Chondrocyte (in vitro differentiated cells): Measurements from ENCODE around the gene ADRA1B. TPM values are rescaled to one million over a fixed set of nuclear protein-coding genes. Genes with fewer than 3 reads are reported as not detected.
"Not testable (repeated sequence)": the region's sequence is repeated elsewhere in the genome, so short reads cannot be mapped to it uniquely, and the experiment has no call there.

ENCODE experiments used
- DNase-seq: peaks from one replicate; pipeline ENCODE4 v3.0.0; 2021; ENCODE audit warnings: mixed read lengths, low spot score
- H3K27ac Mint-ChIP-seq: one replicate; pipeline ENCODE4 v1.8.0; 2021; ENCODE audit warnings: mild to moderate bottlenecking, moderate library complexity, mixed read lengths; ENCODE audit not compliant: unreplicated experiment
- H3K27me3 Mint-ChIP-seq: 2 replicates; pipeline ENCODE4 v1.8.0; 2021; ENCODE audit warnings: low read depth, mixed read lengths
- H3K36me3 Mint-ChIP-seq: 2 replicates; pipeline ENCODE4 v1.8.0; 2021; ENCODE audit warnings: low read depth, mixed read lengths
- H3K4me1 Mint-ChIP-seq: 2 replicates; pipeline ENCODE4 v1.8.0; 2021; ENCODE audit warnings: low read depth, mild to moderate bottlenecking, mixed read lengths
- H3K4me3 Mint-ChIP-seq: one replicate; pipeline ENCODE4 v1.8.0; 2021; ENCODE audit warnings: mild to moderate bottlenecking, moderate library complexity, mixed read lengths; ENCODE audit not compliant: unreplicated experiment
- H3K9me3 Mint-ChIP-seq: 2 replicates; pipeline ENCODE4 v1.8.0; 2021; ENCODE audit warnings: low read depth, mixed read lengths
- CTCF ChIP-seq: fragments of 200-600 bp; sonication (generic); IDR thresholded peaks from 2 replicates; pipeline ENCODE4 v1.5.0; 2021; ENCODE audit warnings: antibody characterized with exemption, mild to moderate bottlenecking, moderate library complexity
- total RNA-seq: library from RNA; stranded (reverse); gene quantifications from 3 replicates; pipeline ENCODE4 v1.2.1, GENCODE V29; 2021

ADRA1B gene
- total RNA-seq, 1 donor from 2014 or later, result 0.72 TPM

DNA sequence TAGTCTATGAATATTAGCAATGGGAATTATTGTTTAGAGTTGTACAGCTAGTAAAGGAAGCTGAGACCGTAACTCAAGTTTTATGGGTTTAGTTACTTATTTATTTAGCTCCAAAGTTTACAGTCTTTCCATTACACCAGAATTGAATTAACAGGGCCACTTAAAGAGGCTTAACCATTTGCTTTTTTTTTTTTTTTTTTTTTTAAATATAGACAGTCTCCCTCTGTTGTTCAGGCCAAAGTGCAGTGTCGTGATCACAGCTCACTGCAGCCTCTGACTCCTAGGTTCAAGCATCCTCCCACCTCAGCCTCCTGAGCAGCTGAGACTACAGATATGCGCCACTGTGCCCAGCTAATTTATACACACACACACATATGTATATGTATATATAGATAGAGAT lies 91.2 kb downstream of the ADRA1B start:
- Mint-ChIP-seq H3K9me3 (no peaks in the 10 kb centered on the region), H3K4me3 (no peak overlapping the region), H3K27ac (no peak overlapping the region), H3K27me3 (peaks cover 3% of the 10 kb centered on the region), H3K4me1 (peaks cover 27% of the 10 kb centered on the region), H3K36me3 (peaks cover 6% of the 10 kb centered on the region)
- no peak for DNase-seq
- no peak for TF ChIP-seq CTCF

- H3K4me3 Mint-ChIP-seq, result peak overlapping the region; percentile 28
Measured at GRCh38 chr5:160008529-160008876, 92.2 kb downstream of the ADRA1B start.

DNA sequence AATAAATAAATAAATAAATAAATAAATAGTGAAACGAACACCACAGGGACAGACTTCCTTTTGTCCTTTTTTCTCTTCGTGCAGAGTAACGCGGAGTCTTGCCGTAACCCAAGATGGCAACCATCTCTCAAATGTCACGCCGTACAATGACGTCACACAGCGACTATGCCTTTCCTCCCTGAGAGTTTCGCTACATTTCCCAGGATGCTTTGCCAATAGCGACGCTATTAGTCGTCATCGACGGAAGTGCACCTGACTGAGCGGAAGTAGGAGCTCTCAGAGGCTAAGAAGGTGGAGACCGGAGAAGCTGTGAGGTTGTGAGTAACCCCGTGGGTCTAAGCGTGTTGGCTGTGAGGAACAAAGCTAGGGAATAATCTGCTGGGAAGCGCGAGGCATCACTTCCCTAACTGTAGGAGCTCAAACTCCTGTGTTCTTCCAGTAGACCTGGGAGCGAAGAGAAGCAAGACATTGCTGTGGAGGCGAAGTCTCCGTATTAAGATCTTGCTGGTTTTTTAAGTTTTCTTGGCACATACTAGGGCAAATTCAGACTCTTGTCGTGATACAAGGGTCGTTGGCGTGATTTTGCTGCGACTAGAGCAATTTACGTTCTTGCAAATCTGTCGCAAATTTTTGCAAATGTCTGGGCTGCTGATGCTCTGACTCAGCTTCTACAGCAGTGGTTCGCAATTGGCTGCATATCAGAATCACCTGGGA lies 92.8 kb downstream of the ADRA1B start, which contains the start of gene TTC1:
TSS of gene TTC1 (plus strand) at position 263 of the 714 bp plus-strand sequence. CDS start 1,390 bp downstream, outside the sequence.
- H3K9me3 Mint-ChIP-seq, result no peaks in the 10 kb centered on the region
- H3K4me3 Mint-ChIP-seq, result peak within 1 kb of the TSS; percentile 96
- no peaks in the 10 kb centered on the region for H3K27me3 Mint-ChIP-seq

More at GRCh38 chr5:160008529-160008876, 92.2 kb downstream of the ADRA1B start:
- H3K36me3 Mint-ChIP-seq, H3K9me3 Mint-ChIP-seq, H3K27me3 Mint-ChIP-seq, DNase-seq: not testable (repeated sequence)
- H3K27ac Mint-ChIP-seq, result peak overlapping the region; percentile 45
- H3K4me1 Mint-ChIP-seq, result peaks cover 27% of the 10 kb centered on the region

GRCh38 chr5:160009591-160009989 lies 93.3 kb downstream of the ADRA1B start:
- H3K27me3 Mint-ChIP-seq, result no peaks in the 10 kb centered on the region
- peak overlapping the region; percentile 100 for H3K27ac Mint-ChIP-seq
- no peak for TF ChIP-seq CTCF
- H3K9me3 Mint-ChIP-seq, result no peaks in the 10 kb centered on the region
- no peak for DNase-seq
- peaks cover 6% of the 10 kb centered on the region for H3K36me3 Mint-ChIP-seq
- peak overlapping the region; percentile 96 for H3K4me3 Mint-ChIP-seq
- H3K4me1 Mint-ChIP-seq, result peaks cover 27% of the 10 kb centered on the region

More for the DNA sequence above, 92.8 kb downstream of the ADRA1B start, which contains the start of gene TTC1:
- Mint-ChIP-seq H3K4me1 (peaks cover 27% of the 10 kb centered on the region), H3K36me3 (peaks cover 6% of the 10 kb centered on the region), H3K27ac (peak within 1 kb of the TSS; percentile 100)
- no peak for DNase-seq
- no peak for TF ChIP-seq CTCF

GRCh38 chr5:160011471-160011870 lies 95.2 kb downstream of the ADRA1B start:
- Mint-ChIP-seq H3K36me3 (peaks cover 6% of the 10 kb centered on the region), H3K27ac (peak overlapping the region; percentile 39), H3K4me3 (no peak overlapping the region), H3K4me1 (peaks cover 27% of the 10 kb centered on the region), H3K27me3 (no peaks in the 10 kb centered on the region), H3K9me3 (no peaks in the 10 kb centered on the region)
- TF ChIP-seq CTCF, result no peak
- no peak for DNase-seq

GRCh38 chr5:160014197-160014596 lies 97.9 kb downstream of the ADRA1B start:
- H3K27me3 Mint-ChIP-seq, H3K9me3 Mint-ChIP-seq, H3K4me3 Mint-ChIP-seq, H3K36me3 Mint-ChIP-seq, DNase-seq, H3K27ac Mint-ChIP-seq: not testable (repeated sequence)
- H3K4me1 Mint-ChIP-seq, result peaks cover 23% of the 10 kb centered on the region
